WI38 (cell line): Measurements from ENCODE around the gene SLC44A5.
"Not testable (repeated sequence)": the region's sequence is repeated elsewhere in the genome, so short reads cannot be mapped to it uniquely, and the experiment has no call there.

ENCODE experiments used
- H3K4me3 ChIP-seq: 2 replicates; pipeline ENCODE4 v1.5.1; 2011; ENCODE audit warnings: low read depth, mild to moderate bottlenecking, control low read depth, low read length
- CTCF ChIP-seq: IDR thresholded peaks from 2 replicates; pipeline ENCODE4 v1.5.1; 2012; ENCODE audit warnings: low read depth, mild to moderate bottlenecking, control low read depth, low read length

The SLC44A5 gene

GRCh38 chr1:75366595-75366994 lies 244.3 kb downstream of the SLC44A5 start:
- no peak overlapping the region for H3K4me3 ChIP-seq
- TF ChIP-seq CTCF: no peak

GRCh38 chr1:75361260-75361659 lies 249.7 kb downstream of the SLC44A5 start:
- TF ChIP-seq CTCF: no peak
- no peak overlapping the region for H3K4me3 ChIP-seq

- H3K4me3 ChIP-seq: not testable (repeated sequence)
These were observed 256.6 kb downstream of the SLC44A5 start for GRCh38 chr1:75354267-75354666.

GRCh38 chr1:75353051-75353450 lies 257.9 kb downstream of the SLC44A5 start:
- H3K4me3 ChIP-seq: no peak overlapping the region
- no peak for TF ChIP-seq CTCF

- H3K4me3 ChIP-seq: no peak overlapping the region
- TF ChIP-seq CTCF: no peak
These were observed 265.2 kb downstream of the SLC44A5 start for GRCh38 chr1:75345538-75346292.

GRCh38 chr1:75342786-75343185 lies 268.1 kb downstream of the SLC44A5 start:
- no peak overlapping the region for H3K4me3 ChIP-seq
- no peak for TF ChIP-seq CTCF

GRCh38 chr1:75341537-75341936 lies 269.4 kb downstream of the SLC44A5 start:
- no peak overlapping the region for H3K4me3 ChIP-seq
- TF ChIP-seq CTCF: no peak
